Calu3 (cell line): ENCODE data around the gene CALB2. TPM values are rescaled to one million over a fixed set of nuclear protein-coding genes. Genes with fewer than 3 reads are reported as not detected.

Experiments used
- BruUV-seq: library from RNA; stranded (reverse); fragments of 400-500 nt; replicated peaks from 2 replicates; lab custom pipeline; 2021; lab: Mats Ljungman, UMichigan
- CTCF ChIA-PET: fragments of 300-600 bp; sonication (Branson Sonifier 250); formaldehyde crosslinking; loops from one replicate; lab custom pipeline; 2022; ENCODE audit warnings: antibody characterized with exemption; lab: Charles Lee
- DNase-seq: peaks from one replicate; pipeline ENCODE4 v3.0.0; 2022
- H3K27ac Mint-ChIP-seq: one replicate; pipeline ENCODE4 v1.8.0; 2022; ENCODE audit warnings: mixed read lengths; ENCODE audit not compliant: unreplicated experiment
- H3K27me3 Mint-ChIP-seq: one replicate; pipeline ENCODE4 v1.8.0; 2022; ENCODE audit warnings: mixed read lengths; ENCODE audit not compliant: unreplicated experiment
- H3K36me3 Mint-ChIP-seq: one replicate; pipeline ENCODE4 v1.8.0; 2022; ENCODE audit warnings: mild to moderate bottlenecking, moderate library complexity, mixed read lengths; ENCODE audit not compliant: insufficient read depth, unreplicated experiment
- H3K4me1 Mint-ChIP-seq: one replicate; pipeline ENCODE4 v1.8.0; 2022; ENCODE audit warnings: mild to moderate bottlenecking, low read depth, mixed read lengths; ENCODE audit not compliant: unreplicated experiment
- H3K4me3 Mint-ChIP-seq: one replicate; pipeline ENCODE4 v1.8.0; 2022; ENCODE audit warnings: mild to moderate bottlenecking, low read depth, moderate library complexity, mixed read lengths; ENCODE audit not compliant: unreplicated experiment
- H3K9me3 Mint-ChIP-seq: one replicate; pipeline ENCODE4 v1.8.0; 2022; ENCODE audit warnings: low read depth, mixed read lengths; ENCODE audit not compliant: unreplicated experiment
- CTCF ChIP-seq: fragments of 200-600 bp; IDR thresholded peaks from one replicate; pipeline ENCODE4 v1.8.0; 2022; ENCODE audit warnings: antibody characterized with exemption; ENCODE audit not compliant: unreplicated experiment
- intact Hi-C: fragments of 100-400 bp; cut with micrococcal nuclease; formaldehyde crosslinking; loops from one replicate; pipeline ENCODE4 v1.10.0; 2022; ENCODE audit not compliant: unreplicated experiment
- total RNA-seq: library from RNA; stranded (reverse); gene quantifications from 2 replicates; pipeline ENCODE4 v1.2.3, GENCODE V29; 2022

The CALB2 gene
- total RNA-seq, 1 experiment from 2014 or later, result 35.1 TPM

DNA sequence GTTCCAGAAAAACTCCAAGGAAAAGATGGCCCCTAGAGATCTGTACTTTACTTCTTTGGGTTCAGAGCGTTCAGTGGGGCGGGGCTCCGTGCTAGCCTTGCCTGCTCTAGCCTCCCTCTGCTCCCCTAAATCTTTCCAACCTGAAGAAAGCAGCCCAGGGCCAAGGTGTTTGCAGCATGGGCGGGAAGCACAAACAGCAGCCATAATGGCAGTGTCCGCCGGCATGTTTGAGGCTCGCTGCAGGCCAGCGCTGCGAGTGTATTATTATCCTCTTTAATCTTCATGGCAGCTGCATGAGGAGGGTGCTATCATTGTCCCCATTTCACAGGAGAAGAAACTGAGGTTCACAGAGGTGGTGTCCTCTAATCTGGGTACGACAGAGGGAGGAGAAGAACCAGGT is 10.4 kb downstream of the CALB2 start:
- no peaks in the 10 kb centered on the region for H3K27me3 Mint-ChIP-seq
- CTCF ChIA-PET, result no interaction called here
- H3K4me1 Mint-ChIP-seq, result no peaks in the 10 kb centered on the region
- no peak for TF ChIP-seq CTCF
- DNase-seq, result no peak
- H3K4me3 Mint-ChIP-seq, result no peak overlapping the region
- no peaks in the 10 kb centered on the region for H3K9me3 Mint-ChIP-seq
- no TSS peak for BruUV-seq
- H3K27ac Mint-ChIP-seq, result no peak overlapping the region
- H3K36me3 Mint-ChIP-seq, result no peaks in the 10 kb centered on the region
- intact Hi-C loops, result no loop called here

GRCh38 chr16:71369494-71369893 is 11.0 kb downstream of the CALB2 start:
- intact Hi-C loops, result no loop called here
- Mint-ChIP-seq H3K9me3 (no peaks in the 10 kb centered on the region), H3K4me1 (no peaks in the 10 kb centered on the region), H3K4me3 (no peak overlapping the region), H3K27me3 (no peaks in the 10 kb centered on the region), H3K36me3 (no peaks in the 10 kb centered on the region), H3K27ac (no peak overlapping the region)
- TF ChIP-seq CTCF, result no peak
- no peak for DNase-seq
- no TSS peak for BruUV-seq
- CTCF ChIA-PET, result no interaction called here

DNA sequence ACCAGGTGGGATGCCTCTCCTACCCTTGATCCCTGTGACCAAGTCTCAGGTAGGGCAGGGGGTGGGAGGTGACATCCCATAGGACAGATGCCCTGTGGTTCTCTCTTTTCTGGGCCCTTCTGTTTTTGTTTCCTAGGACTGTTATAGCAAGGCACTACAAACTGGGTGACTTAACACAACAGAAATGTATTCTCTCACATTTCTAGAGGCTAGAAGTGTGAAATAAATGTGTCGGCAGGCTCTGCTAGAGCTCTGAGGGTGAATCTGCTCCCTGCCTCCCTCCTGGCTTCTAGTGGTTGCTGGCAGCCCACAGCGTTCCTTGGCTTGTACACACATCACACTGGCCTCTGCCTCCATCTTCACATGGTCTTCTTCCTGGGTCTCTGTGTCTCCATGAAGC is 12.7 kb downstream of the CALB2 start:
- no peak for DNase-seq
- H3K4me1 Mint-ChIP-seq, result no peaks in the 10 kb centered on the region
- CTCF ChIA-PET, result no interaction called here
- TF ChIP-seq CTCF, result no peak
- H3K36me3 Mint-ChIP-seq, result no peaks in the 10 kb centered on the region
- intact Hi-C loops, result no loop called here
- no peaks in the 10 kb centered on the region for H3K27me3 Mint-ChIP-seq
- H3K9me3 Mint-ChIP-seq, result no peaks in the 10 kb centered on the region
- no peak overlapping the region for H3K4me3 Mint-ChIP-seq
- H3K27ac Mint-ChIP-seq, result peak overlapping the region; percentile 12
- no TSS peak for BruUV-seq

DNA sequence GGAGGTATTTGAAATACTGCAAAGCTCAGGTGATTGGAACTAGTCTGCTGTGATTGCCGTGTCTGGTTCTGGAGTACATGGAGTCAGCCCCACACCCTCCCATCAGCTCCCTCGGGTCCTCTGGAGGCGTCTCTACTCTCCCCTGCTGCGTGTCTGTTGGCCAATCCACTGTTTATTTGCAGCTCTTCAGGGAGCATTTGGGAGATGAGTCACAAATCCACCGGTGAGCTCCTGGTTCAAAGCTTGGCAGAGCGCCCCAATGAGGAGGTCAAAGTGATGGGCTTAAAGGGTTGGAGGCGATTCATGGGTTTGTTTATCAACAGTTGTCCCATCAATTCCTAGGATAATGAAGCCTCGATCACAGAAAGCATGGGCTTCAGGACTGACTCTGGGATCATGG is 14.6 kb downstream of the CALB2 start:
- no peaks in the 10 kb centered on the region for H3K27me3 Mint-ChIP-seq
- no peaks in the 10 kb centered on the region for H3K9me3 Mint-ChIP-seq
- TF ChIP-seq CTCF, result no peak
- H3K4me1 Mint-ChIP-seq, result no peaks in the 10 kb centered on the region
- intact Hi-C loops, result no loop called here
- no peaks in the 10 kb centered on the region for H3K36me3 Mint-ChIP-seq
- DNase-seq, result no peak
- no peak overlapping the region for H3K27ac Mint-ChIP-seq
- BruUV-seq, result no TSS peak
- CTCF ChIA-PET, result no interaction called here
- no peak overlapping the region for H3K4me3 Mint-ChIP-seq
